CD4-positive, alpha-beta T cell treated with Interleukin-17A for 1 hour (primary cell): ENCODE measurements around the gene GOLGA8F.
"Not testable (repeated sequence)": the region's sequence is repeated elsewhere in the genome, so short reads cannot be mapped to it uniquely, and the experiment has no call there.

Source experiments
- DNase-seq: peaks from one replicate; pipeline ENCODE4 v3.0.0-alpha.2; 2020

Gene GOLGA8F

GRCh38 chr15:28378364-28378763 is at the start of gene GOLGA8F:
TSS of gene GOLGA8F (plus strand) at chr15:28378664. CDS start at chr15:28378762, 98 bp downstream.
- DNase-seq, result not testable (repeated sequence)

DNA sequence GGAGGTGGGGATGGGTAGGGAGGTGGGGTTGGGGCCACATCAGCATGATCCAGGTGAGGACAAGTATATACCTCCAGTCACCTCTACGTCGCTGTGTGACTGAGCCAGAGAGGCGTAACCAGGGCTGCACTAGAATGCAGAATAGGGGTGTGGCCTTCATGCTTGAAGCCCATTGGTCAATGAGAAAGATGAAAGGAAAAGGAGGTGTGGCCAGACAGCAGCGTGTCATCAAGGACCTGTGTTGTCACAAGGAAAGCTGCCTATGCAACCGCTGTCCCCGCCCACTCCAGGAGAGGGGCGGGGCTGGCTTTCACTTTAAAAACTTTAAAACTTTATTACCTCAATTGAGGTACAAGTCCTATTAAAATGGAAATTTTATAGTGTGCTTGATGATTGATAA is 20.5 kb upstream of the GOLGA8F start, which contains the start of gene GOLGA6L24:
GOLGA6L24 (minus strand) TSS at position 101 of the 400 bp plus-strand sequence; CDS start at position 40, 61 bp downstream.
- not testable (repeated sequence) for DNase-seq

- not testable (repeated sequence) for DNase-seq
Observed at GRCh38 chr15:28365502-28365901, 13.0 kb upstream of the GOLGA8F start.

GRCh38 chr15:28380053-28380452 is 1.6 kb downstream of the GOLGA8F start:
- DNase-seq, result not testable (repeated sequence)

GRCh38 chr15:28396022-28396421 is 17.6 kb downstream of the GOLGA8F start:
- not testable (repeated sequence) for DNase-seq

GRCh38 chr15:28402774-28403435 is 24.4 kb downstream of the GOLGA8F start:
- not testable (repeated sequence) for DNase-seq

GRCh38 chr15:28420470-28420869 is 42.0 kb downstream of the GOLGA8F start:
- peak; percentile 0 for DNase-seq

- DNase-seq, result not testable (repeated sequence)
Observed at GRCh38 chr15:28435594-28435993, 57.1 kb downstream of the GOLGA8F start.
